ENCODE data around the gene SSBP2. TPM values are rescaled to one million over a fixed set of nuclear protein-coding genes. Genes with fewer than 3 reads are reported as not detected.

SSBP2 gene
- total and polyA plus RNA-seq, 2 of the 8 experiments (the other 6 are each of a cell fraction or from before 2014, with no cell fraction given) = 21.5 to 36.2 TPM

GRCh38 chr5:81748556-81748955, 2.3 kb downstream of the SSBP2 start:
- Histone ChIP-seq H3K9me3 (ENCODE audit: insufficient read depth in 2 of 2, low read depth in 1 of 2, low read length in 1 of 2) (no peaks in the 10 kb centered on the region), H3K79me2 (ENCODE audit: control insufficient read depth in 1 of 2, insufficient read depth in 2 of 2, low read length in 2 of 2) (peaks cover 0 to 12% of the 10 kb centered on the region in 2 experiments; a peak in 2 of 4 replicates), H3K36me3 (ENCODE audit: control insufficient read depth in 2 of 4, insufficient read depth in 4 of 4, low read length in 3 of 4) (no peaks in the 10 kb centered on the region), H3K56ac (replicated peaks; ENCODE audit: insufficient read length, low read depth, low read length) (no peak overlapping the region), H3K18ac (ENCODE audit: extremely low read depth, low read length) (no peak overlapping the region), H3K23me2 (ENCODE audit: low read depth, low read length) (peaks cover 10% of the 10 kb centered on the region), H3K4me2 (ENCODE audit: insufficient read depth in 1 of 2, low read depth in 2 of 2, low read length in 2 of 2) (no peak overlapping the region; a peak in 1 of 4 replicates), H3K4me3 (ENCODE audit: extremely low read depth in 1 of 4, insufficient read depth in 2 of 4, low read depth in 3 of 4, low read length in 4 of 4) (no peak overlapping the region), H2BK5ac (ENCODE audit: low read depth, low read length) (no peak overlapping the region), H4K20me1 (replicated peaks in 1 of 2; ENCODE audit: control insufficient read depth in 1 of 2, insufficient read depth in 2 of 2, low read length in 2 of 2) (no peaks in the 10 kb centered on the region), H4K8ac (ENCODE audit: extremely low read depth, insufficient read depth, low read length) (no peak overlapping the region), H2BK20ac (ENCODE audit: low read length) (no peak overlapping the region), H4K91ac (replicated peaks; ENCODE audit: insufficient read length, low read length) (no peak overlapping the region), H2AK5ac (ENCODE audit: low read depth, low read length) (no peak overlapping the region), H4K5ac (ENCODE audit: insufficient read length, low read depth, low read length) (no peak overlapping the region), H3K23ac (ENCODE audit: insufficient read length) (no peak overlapping the region), H3K14ac (ENCODE audit: insufficient read length) (no peak overlapping the region), H2BK15ac (ENCODE audit: low read length) (no peak overlapping the region), H3K4ac (replicated peaks; ENCODE audit: insufficient read length, low read depth, low read length) (no peak overlapping the region), H2BK120ac (replicated peaks; ENCODE audit: low read depth, low read length) (no peak overlapping the region), H3K79me1 (ENCODE audit: low read depth, low read length) (no peaks in the 10 kb centered on the region), H2BK12ac (ENCODE audit: low read depth, low read length) (no peak overlapping the region), H3K27ac (ENCODE audit: low read depth, low read length) (no peak overlapping the region), H3K4me1 (replicated peaks in 1 of 4; ENCODE audit: control insufficient read depth in 3 of 4, insufficient read depth in 4 of 4, low read length in 3 of 4) (peaks cover 4 to 17% (median 10%) of the 10 kb centered on the region in 4 experiments; a peak in 6 of 7 replicates), H3K9ac (replicated peaks in 1 of 4; ENCODE audit: extremely low read depth in 1 of 4, low read depth in 3 of 4, low read length in 3 of 4) (no peak overlapping the region), H3K27me3 (replicated peaks in 1 of 4; ENCODE audit: control insufficient read depth in 3 of 4, extremely low read depth in 1 of 4, insufficient read depth in 3 of 4, low read length in 3 of 4) (no peaks in the 10 kb centered on the region; a peak in 1 of 7 replicates), H2AFZ (ENCODE audit: low read length) (no peak overlapping the region)
- 88% methylated on average over 3 of the region's 3 CpGs; no CpG with 5 or more reads in 1 of the 2 experiments for WGBS, 2 experiments (ENCODE audit: extremely low coverage in 1 of 2, insufficient coverage in 1 of 2, insufficient read length in 1 of 2, insufficient replicate concordance in 2 of 2, low coverage in 1 of 2, low lambda C conversion rate in 2 of 2, missing lambda C conversion rate in 1 of 2)
- POLR2A ChIA-PET (ENCODE audit: partially characterized antibody) = interaction anchor here (0.8 kb wide), 1 partner anchor 7 kb away, joined by 3 read pairs; no protein-coding TSS in a partner anchor
- no peak for DNase-seq (ENCODE audit: low read depth in 1 of 2, low spot score in 2 of 2)
- CTCF ChIA-PET (ENCODE audit: partially characterized antibody) = interaction anchor here (0.9 to 1.0 kb wide), 2 partner anchors 108 to 510 kb away, joined by 3 to 4 read pairs; no protein-coding TSS in a partner anchor
- FAIRE-seq = no peak
- no peak for TF ChIP-seq SP2 (IDR thresholded peaks at IDR 0.05; ENCODE audit: low read length)
- TF ChIP-seq TCF12 (IDR thresholded peaks at IDR 0.05; ENCODE audit: low read depth, low read length) = no peak
- TF ChIP-seq PHF8 (conservative IDR thresholded peaks at IDR 0.05; ENCODE audit: low read depth, low read length) = no peak
- TF ChIP-seq RFX5 (IDR thresholded peaks at IDR 0.05; ENCODE audit: borderline replicate concordance, low read depth, low read length) = no peak
- TF ChIP-seq TAF7 (optimal IDR thresholded peaks at IDR 0.05; ENCODE audit: borderline replicate concordance, low read depth, low read length) = no peak
